DOHH2 (cell line): ENCODE data around the gene QRFP.

ENCODE experiments used
- H3F3A ChIP-seq: fragments of 200-600 bp; sonication (generic), shearing (Covaris generic); 2 replicates; pipeline ENCODE4 v1.6.0; 2016; ENCODE audit warnings: antibody characterized with exemption, mild to moderate bottlenecking; ENCODE audit not compliant: control insufficient read depth, insufficient read depth
- H3K27ac ChIP-seq: fragments of 200-600 bp; sonication (generic); 2 replicates; pipeline ENCODE4 v1.5.1; 2014; ENCODE audit warnings: low read depth, mild to moderate bottlenecking, low read length, moderate library complexity
- H3K27me3 ChIP-seq: fragments of 200-600 bp; sonication (generic); 2 replicates; pipeline ENCODE4 v1.6.1; 2014; ENCODE audit warnings: mild to moderate bottlenecking, low read length, mixed read lengths; ENCODE audit not compliant: control insufficient read depth
- H3K36me3 ChIP-seq: fragments of 200-600 bp; sonication (generic); 2 replicates; pipeline ENCODE4 v1.6.1; 2014; ENCODE audit warnings: mild to moderate bottlenecking, low read length, moderate library complexity, mixed read lengths; ENCODE audit not compliant: control insufficient read depth
- H3K4me1 ChIP-seq: fragments of 200-600 bp; sonication (generic); 2 replicates; pipeline ENCODE4 v1.6.1; 2014; ENCODE audit warnings: mild to moderate bottlenecking, low read length, mixed read lengths; ENCODE audit not compliant: control insufficient read depth
- H3K4me2 ChIP-seq: fragments of 200-600 bp; sonication (generic); 2 replicates; pipeline ENCODE4 v1.6.0; 2014; ENCODE audit warnings: mild to moderate bottlenecking, low read length, moderate library complexity
- H3K4me3 ChIP-seq: fragments of 200-600 bp; sonication (generic); 2 replicates; pipeline ENCODE4 v1.5.1; 2014; ENCODE audit warnings: mild to moderate bottlenecking, low read length, mixed read lengths
- H3K79me2 ChIP-seq: fragments of 200-600 bp; sonication (generic); 2 replicates; pipeline ENCODE4 v1.6.1; 2014; ENCODE audit warnings: mild to moderate bottlenecking, low read length, mixed read lengths; ENCODE audit not compliant: control insufficient read depth
- H3K9me2 ChIP-seq: fragments of 200-600 bp; sonication (generic); replicated peaks from 2 replicates; pipeline ENCODE4 v1.6.1; 2014; ENCODE audit warnings: mild to moderate bottlenecking, low read length, mixed read lengths; ENCODE audit not compliant: control insufficient read depth
- H3K9me3 ChIP-seq: fragments of 200-600 bp; sonication (generic); 2 replicates; pipeline ENCODE4 v1.6.1; 2014; ENCODE audit warnings: antibody characterized with exemption, low read length, mixed read lengths; ENCODE audit not compliant: control insufficient read depth, insufficient read depth
- H4K20me1 ChIP-seq: fragments of 200-600 bp; sonication (generic); 2 replicates; pipeline ENCODE4 v1.6.0; 2014; ENCODE audit warnings: low read depth, mild to moderate bottlenecking, antibody characterized with exemption, low read length, moderate library complexity; ENCODE audit not compliant: control insufficient read depth, insufficient read depth
- EZH2phosphoT487 ChIP-seq: fragments of 200-600 bp; sonication (generic); IDR thresholded peaks from 2 replicates; pipeline ENCODE4 v1.6.1; 2017; ENCODE audit warnings: borderline replicate concordance, mild to moderate bottlenecking, antibody characterized with exemption, low read length, moderate library complexity, mixed read lengths
- TF ChIP-seq, protein P1 (sequence below): fragments of 200-600 bp; sonication (generic); IDR thresholded peaks from one replicate; pipeline ENCODE4 v1.5.1; 2014; ENCODE audit warnings: antibody characterized with exemption, mild to moderate bottlenecking, low read depth, low read length; ENCODE audit not compliant: poor library complexity, severe bottlenecking

Gene QRFP

DNA sequence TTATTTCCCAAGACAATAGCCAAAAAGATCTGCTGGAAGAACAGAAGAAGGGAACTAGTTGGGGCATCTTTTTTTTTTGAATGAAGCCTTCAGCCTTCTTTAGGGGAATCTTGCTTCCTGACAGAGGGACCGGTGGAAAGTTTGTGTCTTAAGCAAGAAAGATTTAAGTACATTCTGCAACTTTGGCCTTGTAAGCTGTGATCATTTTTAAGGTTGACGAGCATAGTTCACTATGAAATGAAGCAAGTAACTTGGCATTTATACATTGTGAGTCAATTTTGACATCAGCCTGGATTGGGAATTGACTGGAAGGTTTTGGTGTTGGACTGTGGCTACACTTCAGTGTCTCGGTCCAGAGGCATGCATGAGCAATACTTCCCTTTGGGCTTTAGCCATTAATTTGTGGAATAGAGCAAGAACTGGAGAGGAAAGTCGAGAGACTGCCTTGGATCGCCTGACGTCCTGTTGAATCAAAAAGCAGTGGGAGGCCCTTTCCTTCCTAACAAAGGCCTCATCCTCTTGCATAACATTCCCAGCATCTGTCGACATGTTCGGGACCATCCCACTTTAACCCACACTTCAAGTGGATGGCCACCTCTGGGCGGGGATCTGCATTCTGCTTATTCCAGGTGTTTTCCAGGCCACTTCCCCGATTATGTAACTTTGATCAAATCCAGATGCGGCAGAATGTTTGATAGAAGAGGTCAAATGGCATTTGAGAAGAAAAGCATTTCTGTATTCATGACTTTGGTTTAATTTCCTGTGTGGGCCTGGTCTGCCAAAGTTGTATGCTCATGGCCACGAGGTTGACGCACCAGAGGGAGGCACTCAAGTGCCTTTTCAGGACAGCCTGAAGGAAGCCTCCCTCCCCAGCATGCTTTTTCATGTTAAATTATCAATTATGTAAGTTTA is 49.0 kb downstream of the QRFP start:
- H3K4me1 ChIP-seq: no peaks in the 10 kb centered on the region
- no peak overlapping the region for H3K4me2 ChIP-seq
- no peaks in the 10 kb centered on the region for H3K9me3 ChIP-seq
- H3K79me2 ChIP-seq: peaks cover 86% of the 10 kb centered on the region
- no peaks in the 10 kb centered on the region for H3K36me3 ChIP-seq
- H3K9me2 ChIP-seq: no peaks in the 10 kb centered on the region
- H3F3A ChIP-seq: no peaks in the 10 kb centered on the region
- H3K4me3 ChIP-seq: no peak overlapping the region
- H3K27me3 ChIP-seq: no peaks in the 10 kb centered on the region
- peaks cover 6% of the 10 kb centered on the region; the same call in 1 of the 2 replicates for H4K20me1 ChIP-seq
- H3K27ac ChIP-seq: no peak overlapping the region
- TF ChIP-seq, protein P1, sequence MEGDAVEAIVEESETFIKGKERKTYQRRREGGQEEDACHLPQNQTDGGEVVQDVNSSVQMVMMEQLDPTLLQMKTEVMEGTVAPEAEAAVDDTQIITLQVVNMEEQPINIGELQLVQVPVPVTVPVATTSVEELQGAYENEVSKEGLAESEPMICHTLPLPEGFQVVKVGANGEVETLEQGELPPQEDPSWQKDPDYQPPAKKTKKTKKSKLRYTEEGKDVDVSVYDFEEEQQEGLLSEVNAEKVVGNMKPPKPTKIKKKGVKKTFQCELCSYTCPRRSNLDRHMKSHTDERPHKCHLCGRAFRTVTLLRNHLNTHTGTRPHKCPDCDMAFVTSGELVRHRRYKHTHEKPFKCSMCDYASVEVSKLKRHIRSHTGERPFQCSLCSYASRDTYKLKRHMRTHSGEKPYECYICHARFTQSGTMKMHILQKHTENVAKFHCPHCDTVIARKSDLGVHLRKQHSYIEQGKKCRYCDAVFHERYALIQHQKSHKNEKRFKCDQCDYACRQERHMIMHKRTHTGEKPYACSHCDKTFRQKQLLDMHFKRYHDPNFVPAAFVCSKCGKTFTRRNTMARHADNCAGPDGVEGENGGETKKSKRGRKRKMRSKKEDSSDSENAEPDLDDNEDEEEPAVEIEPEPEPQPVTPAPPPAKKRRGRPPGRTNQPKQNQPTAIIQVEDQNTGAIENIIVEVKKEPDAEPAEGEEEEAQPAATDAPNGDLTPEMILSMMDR: no peak
- no peak for TF ChIP-seq EZH2phosphoT487

DNA sequence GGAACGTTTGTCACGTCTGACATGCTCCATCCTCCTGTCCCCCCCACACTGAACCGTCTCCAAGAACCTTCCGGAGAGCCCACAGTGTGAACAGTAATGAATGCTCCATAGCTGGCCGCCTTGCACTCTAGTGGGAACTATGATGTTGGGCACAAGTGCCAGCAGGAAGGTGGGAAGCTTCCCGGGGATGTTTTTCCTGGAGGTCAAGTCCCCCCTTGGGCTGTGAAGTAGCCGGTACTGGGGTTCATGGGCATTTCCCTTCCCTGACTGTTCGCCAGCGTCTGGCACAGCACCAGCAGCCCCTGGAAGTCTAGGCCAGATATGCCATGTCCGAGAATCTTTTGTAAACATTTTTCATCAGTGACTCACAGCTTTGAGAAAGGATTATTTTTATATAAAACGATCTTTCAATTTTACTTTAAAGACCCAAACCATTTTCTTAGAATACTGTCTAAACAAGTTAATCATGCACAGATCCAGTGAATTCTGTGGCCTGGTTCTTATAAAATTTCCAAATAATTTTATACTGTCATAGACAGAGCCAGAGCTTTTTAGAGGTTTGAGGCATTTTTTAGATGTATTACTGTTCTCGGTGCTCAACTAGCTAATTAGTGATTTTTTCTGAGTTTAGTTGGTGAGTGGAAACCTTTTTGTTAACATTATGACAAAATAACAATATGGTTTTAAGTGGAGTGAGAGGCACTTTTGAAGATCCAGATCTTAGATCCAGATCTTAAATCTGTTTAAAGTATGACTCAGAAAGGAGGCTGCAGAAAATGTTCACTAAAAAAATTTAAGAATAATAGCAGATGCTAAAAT is 49.9 kb downstream of the QRFP start:
- Histone ChIP-seq H3F3A (no peaks in the 10 kb centered on the region), H3K4me2 (no peak overlapping the region), H3K9me2 (no peaks in the 10 kb centered on the region), H3K36me3 (no peaks in the 10 kb centered on the region), H3K4me1 (no peaks in the 10 kb centered on the region), H3K79me2 (peaks cover 89% of the 10 kb centered on the region), H3K4me3 (no peak overlapping the region), H3K27ac (no peak overlapping the region), H4K20me1 (peaks cover 6% of the 10 kb centered on the region; the same call in 1 of the 2 replicates), H3K27me3 (no peaks in the 10 kb centered on the region), H3K9me3 (no peaks in the 10 kb centered on the region)
- TF ChIP-seq, protein P1: no peak
- no peak for TF ChIP-seq EZH2phosphoT487

DNA sequence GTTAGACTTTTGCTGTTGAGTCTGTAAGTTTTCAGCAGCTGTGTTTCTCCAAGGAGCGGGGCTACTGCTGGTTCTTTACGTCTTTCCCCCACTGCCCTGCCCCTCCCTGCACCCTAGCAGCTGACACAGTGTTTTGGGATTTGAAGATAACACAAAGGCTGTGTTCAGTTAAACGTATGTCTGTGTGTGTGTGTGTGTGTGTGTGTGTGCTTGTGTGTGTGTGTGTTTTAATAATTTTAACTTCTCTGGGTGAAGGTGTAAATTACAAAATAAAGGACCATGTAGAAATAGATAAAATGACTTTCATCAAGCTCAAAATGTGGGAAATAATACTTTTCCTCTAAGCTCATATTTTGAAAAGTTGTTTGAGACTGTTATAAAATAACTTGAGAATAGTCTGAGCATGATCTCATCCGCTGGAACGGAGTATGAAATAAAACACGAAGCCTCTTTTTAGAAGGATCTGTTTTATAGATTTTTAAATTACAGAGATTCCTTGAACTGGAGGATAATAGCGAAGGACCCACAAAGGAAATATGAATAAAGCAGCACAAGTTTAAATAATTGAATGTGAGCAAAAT is 50.6 kb downstream of the QRFP start:
- no peak for TF ChIP-seq EZH2phosphoT487
- TF ChIP-seq, protein P1: no peak
- Histone ChIP-seq H3K9me3 (no peaks in the 10 kb centered on the region), H3K36me3 (no peaks in the 10 kb centered on the region), H4K20me1 (peaks cover 6% of the 10 kb centered on the region; the same call in 1 of the 2 replicates), H3K79me2 (peaks cover 89% of the 10 kb centered on the region), H3K27me3 (no peaks in the 10 kb centered on the region), H3K4me3 (no peak overlapping the region), H3K4me1 (no peaks in the 10 kb centered on the region), H3K4me2 (no peak overlapping the region), H3K9me2 (no peaks in the 10 kb centered on the region), H3F3A (no peaks in the 10 kb centered on the region), H3K27ac (no peak overlapping the region)
